ENCODE results near the gene ST6GAL1. TPM values are rescaled to one million over a fixed set of nuclear protein-coding genes. Genes with fewer than 3 reads are reported as not detected.
"Not testable (repeated sequence)": the region's sequence is repeated elsewhere in the genome, so short reads cannot be mapped to it uniquely, and the experiment has no call there.

Gene ST6GAL1
- total and polyA plus RNA-seq, 4 experiments from 2014 or later = 165 to 232 (median 197) TPM

DNA sequence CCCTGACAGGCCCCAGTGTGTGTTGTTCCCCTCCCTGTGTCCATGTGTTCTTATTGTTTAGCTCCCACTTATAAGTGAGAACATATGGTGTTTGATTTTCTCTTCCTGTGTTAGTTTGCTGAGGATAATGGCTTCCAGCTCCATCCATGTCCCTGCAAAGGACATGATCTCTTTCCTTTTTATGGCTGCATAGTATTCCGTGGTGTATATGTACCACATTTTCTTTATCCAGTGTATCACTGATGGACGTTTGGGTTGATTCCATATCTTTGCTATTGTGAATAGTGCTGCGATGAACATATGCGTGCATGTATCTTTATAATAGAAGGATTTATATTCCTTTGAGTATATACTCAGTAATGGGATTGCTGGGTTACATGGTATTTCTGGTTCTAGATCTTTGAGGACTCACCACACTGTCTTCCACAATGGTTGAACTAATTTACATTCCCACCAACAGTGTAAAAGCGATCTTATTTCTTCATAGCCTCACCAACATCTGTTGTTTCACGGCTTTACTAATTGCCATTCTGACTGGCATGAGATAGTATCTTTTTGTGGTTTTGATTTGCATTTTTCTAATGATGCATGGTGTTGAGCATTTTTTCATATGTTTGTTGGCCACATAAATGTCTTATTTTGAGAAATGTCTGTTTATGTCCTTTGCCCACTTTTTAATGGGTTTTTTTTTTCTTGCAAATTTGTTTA, 23.8 kb downstream of the ST6GAL1 start:
- POLR2A ChIA-PET (ENCODE audit: partially characterized antibody) = interaction anchor here (1.3 to 1.5 kb wide), 4 partner anchors 12 to 73 kb away, joined by 3 to 5 read pairs (median 3); no protein-coding TSS in a partner anchor
- CTCF ChIA-PET (ENCODE audit: partially characterized antibody) = interaction anchor here (1.1 kb wide), 1 partner anchor 105 kb away, joined by 6 read pairs; no protein-coding TSS in a partner anchor
- intact Hi-C loops (cut with micrococcal nuclease); H3K27ac ChIP-seq (ENCODE audit: low read depth, low read length); H3K27me3 Mint-ChIP-seq; H3K4me3 ChIP-seq (ENCODE audit: low read length in 2 of 2); H3K9me3 Mint-ChIP-seq; H3K27me3 ChIP-seq (ENCODE audit: insufficient read depth, low read length); H3K36me3 ChIP-seq (ENCODE audit: insufficient read depth, low read length); H3K9me3 ChIP-seq (ENCODE audit: control insufficient read depth in 1 of 2, low read length in 2 of 2): not testable (repeated sequence)
- Mint-ChIP-seq H3K36me3 (peaks cover 45 to 57% of the 10 kb centered on the region in 2 donors), H3K4me1 (peaks cover 60 to 85% (median 73%) of the 10 kb centered on the region in 4 donors), H3K27ac (peak overlapping the region; percentile 3 to 91 (median 69)), H3K4me3 (peak overlapping the region; percentile 8 to 67 (median 20))
- peaks cover 74% of the 10 kb centered on the region for H3K4me1 ChIP-seq (ENCODE audit: insufficient read depth, low read length)
- peak in 2 of 5 donors; percentile 23 to 25 for DNase-seq

DNA sequence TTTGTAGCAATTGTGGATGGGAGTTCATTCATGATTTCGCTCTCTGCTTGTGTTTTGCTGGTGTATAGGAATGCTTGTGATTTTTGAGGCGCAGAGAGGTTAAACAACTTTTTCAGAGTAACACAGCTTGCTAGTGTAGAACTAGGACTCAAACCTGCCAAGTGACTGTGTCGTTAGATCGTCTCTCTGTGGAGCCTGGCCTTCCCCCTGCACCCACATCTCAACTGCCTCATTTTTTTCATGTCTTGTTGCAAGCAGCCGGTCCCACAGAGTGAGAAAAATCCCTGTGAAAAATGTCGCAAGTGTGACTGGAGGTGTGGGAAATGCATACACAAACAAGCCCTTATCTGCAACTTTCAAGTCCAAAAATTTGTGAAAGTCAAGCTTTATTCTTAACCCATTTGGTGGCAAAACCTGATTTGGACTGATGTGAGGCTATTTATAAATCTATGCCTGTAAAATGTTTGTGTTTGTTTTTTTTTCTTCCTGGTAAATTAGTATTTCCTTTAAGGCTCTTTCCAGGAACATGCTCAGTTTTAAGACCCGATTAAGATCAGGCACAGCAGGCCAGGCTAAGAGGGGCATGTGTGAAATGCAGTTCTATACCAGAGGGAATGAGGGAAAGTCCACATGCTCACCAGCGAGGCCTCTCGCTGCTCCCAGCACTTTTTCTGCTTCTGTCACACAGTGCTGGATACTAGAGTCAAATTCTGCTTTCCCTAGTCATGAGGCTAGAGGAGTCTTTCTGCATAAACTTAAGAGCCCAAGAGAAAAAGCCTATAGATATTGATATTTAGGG, 25.8 kb downstream of the ST6GAL1 start:
- no peak overlapping the region for H3K4me3 ChIP-seq (ENCODE audit: low read length in 2 of 2)
- H3K27ac Mint-ChIP-seq = peak overlapping the region in 6 of 7 donors; percentile 9 to 79 (median 43)
- H3K4me1 ChIP-seq (ENCODE audit: insufficient read depth, low read length) = peaks cover 68% of the 10 kb centered on the region
- H3K9me3 ChIP-seq (ENCODE audit: control insufficient read depth in 1 of 2, low read length in 2 of 2) = no peaks in the 10 kb centered on the region
- no peak for DNase-seq
- peaks cover 0 to 7% (median 0%) of the 10 kb centered on the region in 8 donors for H3K9me3 Mint-ChIP-seq
- ChIA-PET CTCF (ENCODE audit: partially characterized antibody) (interaction anchor here (1.1 kb wide), 1 partner anchor 107 kb away, joined by 3 read pairs; no protein-coding TSS in a partner anchor), POLR2A (ENCODE audit: partially characterized antibody) (interaction anchor here (0.6 kb wide), 1 partner anchor 109 kb away, joined by 4 read pairs; no protein-coding TSS in a partner anchor)
- no peaks in the 10 kb centered on the region for H3K27me3 ChIP-seq (ENCODE audit: insufficient read depth, low read length)
- no peaks in the 10 kb centered on the region for H3K36me3 ChIP-seq (ENCODE audit: insufficient read depth, low read length)
- no peaks in the 10 kb centered on the region for H3K27me3 Mint-ChIP-seq
- intact Hi-C loops (cut with micrococcal nuclease) = no loop called here
- H3K27ac ChIP-seq (ENCODE audit: low read depth, low read length) = no peak overlapping the region
- H3K4me3 Mint-ChIP-seq = peak overlapping the region in 2 of 8 donors; percentile 43 to 52
- peaks cover 34 to 38% of the 10 kb centered on the region in 2 donors for H3K36me3 Mint-ChIP-seq
- H3K4me1 Mint-ChIP-seq = peaks cover 58 to 83% (median 72%) of the 10 kb centered on the region in 4 donors

DNA sequence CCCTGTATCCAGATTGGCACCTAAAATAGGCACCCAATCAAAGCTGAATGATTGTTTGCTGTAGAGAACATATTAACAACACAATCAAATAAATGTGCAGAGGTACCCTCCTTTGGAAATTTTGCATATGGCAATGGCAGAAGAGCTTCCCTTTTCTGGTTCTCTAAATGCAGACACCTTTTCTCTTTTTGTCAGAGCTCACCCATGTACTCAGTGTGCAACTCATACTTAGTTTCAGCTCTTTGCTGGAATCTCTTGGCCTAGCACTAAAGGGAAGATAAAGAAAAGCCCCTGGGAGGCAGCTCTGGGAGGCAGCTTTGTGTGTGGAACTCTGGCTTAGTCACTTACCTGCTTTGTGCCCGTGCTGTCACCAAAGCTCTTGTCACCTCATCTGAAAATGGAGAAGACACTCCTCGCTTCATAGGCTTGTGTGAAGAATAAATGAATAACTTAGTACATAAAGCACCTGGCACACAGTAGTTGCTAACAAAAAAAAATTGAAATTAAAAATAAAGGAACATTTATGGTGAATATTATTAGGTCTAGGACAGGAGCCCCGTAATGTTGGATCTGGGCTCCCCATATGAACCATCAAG, 28.8 kb downstream of the ST6GAL1 start:
- Mint-ChIP-seq H3K4me3 (peak overlapping the region in 2 of 8 donors; percentile 5 to 28), H3K27me3 (no peaks in the 10 kb centered on the region), H3K36me3 (peaks cover 24 to 27% of the 10 kb centered on the region in 2 donors), H3K4me1 (peaks cover 50 to 78% (median 64%) of the 10 kb centered on the region in 4 donors), H3K27ac (peak overlapping the region; percentile 8 to 84 (median 75)), H3K9me3 (no peaks in the 10 kb centered on the region)
- CTCF ChIA-PET (ENCODE audit: partially characterized antibody) = interaction anchor here (0.8 to 3.0 kb wide), 7 partner anchors 9 to 173 kb away, joined by 3 to 16 read pairs (median 4); no protein-coding TSS in a partner anchor
- H3K9me3 ChIP-seq (ENCODE audit: control insufficient read depth in 1 of 2, low read length in 2 of 2) = no peaks in the 10 kb centered on the region
- no peak overlapping the region for H3K27ac ChIP-seq (ENCODE audit: low read depth, low read length)
- intact Hi-C loops (cut with micrococcal nuclease) = no loop called here
- no peak overlapping the region for H3K4me3 ChIP-seq (ENCODE audit: low read length in 2 of 2)
- no peak for DNase-seq
- no peaks in the 10 kb centered on the region for H3K27me3 ChIP-seq (ENCODE audit: insufficient read depth, low read length)
- H3K4me1 ChIP-seq (ENCODE audit: insufficient read depth, low read length) = peaks cover 57% of the 10 kb centered on the region
- POLR2A ChIA-PET (ENCODE audit: partially characterized antibody) = interaction anchor here (1.0 to 2.6 kb wide), 6 partner anchors 11 to 181 kb away, joined by 3 to 13 read pairs (median 3); no protein-coding TSS in a partner anchor
- H3K36me3 ChIP-seq (ENCODE audit: insufficient read depth, low read length) = peaks cover 7% of the 10 kb centered on the region

DNA sequence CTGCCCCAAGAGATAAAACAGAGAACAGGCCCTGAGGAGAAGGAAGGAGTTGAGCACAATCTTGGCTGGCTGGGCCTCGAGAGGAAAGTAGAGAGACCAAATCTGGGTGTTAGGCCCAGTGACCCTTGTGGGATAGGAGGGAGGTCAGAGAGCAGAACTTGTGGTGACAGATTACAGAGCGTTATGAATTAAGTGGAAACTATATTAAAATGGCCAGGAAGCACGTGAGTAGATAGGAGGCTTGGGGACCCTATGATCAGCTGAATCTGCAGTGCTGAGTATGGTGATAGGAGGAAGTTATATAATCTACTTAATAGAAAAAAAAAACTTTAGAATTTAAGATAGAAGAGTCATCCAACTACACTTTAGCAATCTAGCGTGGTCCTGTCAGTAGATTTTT, 30.0 kb downstream of the ST6GAL1 start:
- ChIA-PET POLR2A (ENCODE audit: partially characterized antibody) (interaction anchor here (1.7 kb wide), 1 partner anchor 111 kb away, joined by 8 read pairs; no protein-coding TSS in a partner anchor), CTCF (ENCODE audit: partially characterized antibody) (interaction anchor here (0.7 to 1.1 kb wide), 3 partner anchors 19 to 344 kb away, joined by 3 read pairs; no protein-coding TSS in a partner anchor)
- Mint-ChIP-seq H3K36me3 (peaks cover 24 to 34% of the 10 kb centered on the region in 2 donors), H3K4me1 (peaks cover 41 to 76% (median 62%) of the 10 kb centered on the region in 4 donors), H3K27ac (peak overlapping the region; percentile 38 to 92 (median 76)), H3K27me3 (no peaks in the 10 kb centered on the region), H3K4me3 (peak overlapping the region in 2 of 8 donors; percentile 1 to 58), H3K9me3 (no peaks in the 10 kb centered on the region)
- H3K4me1 ChIP-seq (ENCODE audit: insufficient read depth, low read length) = peaks cover 59% of the 10 kb centered on the region
- H3K4me3 ChIP-seq (ENCODE audit: low read length in 2 of 2) = no peak overlapping the region
- peaks cover 16% of the 10 kb centered on the region for H3K36me3 ChIP-seq (ENCODE audit: insufficient read depth, low read length)
- no peaks in the 10 kb centered on the region for H3K9me3 ChIP-seq (ENCODE audit: control insufficient read depth in 1 of 2, low read length in 2 of 2)
- no peak for DNase-seq
- H3K27ac ChIP-seq (ENCODE audit: low read depth, low read length) = no peak overlapping the region
- intact Hi-C loops (cut with micrococcal nuclease) = no loop called here
- no peaks in the 10 kb centered on the region for H3K27me3 ChIP-seq (ENCODE audit: insufficient read depth, low read length)

DNA sequence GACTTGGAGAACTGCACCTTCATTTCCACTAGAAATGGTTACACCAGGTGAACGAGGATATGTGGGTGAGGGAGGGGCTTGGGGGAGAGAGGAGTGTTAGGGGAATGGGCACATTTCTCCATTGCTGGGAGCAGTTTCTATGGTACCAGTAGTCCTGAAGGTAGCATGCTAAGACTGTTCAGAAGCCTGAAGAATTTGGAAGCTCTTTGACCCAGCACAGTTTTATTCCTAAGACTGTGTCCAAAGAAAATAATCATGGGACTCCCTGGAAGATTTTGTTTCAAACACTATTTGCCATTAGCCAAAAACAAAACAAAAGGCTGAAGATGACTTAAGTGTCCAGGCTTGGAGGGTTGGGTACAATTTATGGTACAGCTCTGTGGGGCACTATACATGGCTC, 32.1 kb downstream of the ST6GAL1 start:
- H3K9me3 Mint-ChIP-seq = no peaks in the 10 kb centered on the region
- POLR2A ChIA-PET (ENCODE audit: partially characterized antibody) = interaction anchor here (0.9 kb wide), 1 partner anchor 97 kb away, joined by 3 read pairs; no protein-coding TSS in a partner anchor
- no peaks in the 10 kb centered on the region for H3K9me3 ChIP-seq (ENCODE audit: control insufficient read depth in 1 of 2, low read length in 2 of 2)
- H3K4me1 Mint-ChIP-seq = peaks cover 37 to 76% (median 57%) of the 10 kb centered on the region in 4 donors
- H3K27ac Mint-ChIP-seq = peak overlapping the region in 5 of 7 donors; percentile 7 to 91 (median 60)
- intact Hi-C loops (cut with micrococcal nuclease) = no loop called here
- no peaks in the 10 kb centered on the region for H3K27me3 Mint-ChIP-seq
- DNase-seq = no peak
- no peak overlapping the region for H3K4me3 Mint-ChIP-seq
- no peaks in the 10 kb centered on the region for H3K27me3 ChIP-seq (ENCODE audit: insufficient read depth, low read length)
- H3K4me3 ChIP-seq (ENCODE audit: low read length in 2 of 2) = no peak overlapping the region
- CTCF ChIA-PET (ENCODE audit: partially characterized antibody) = interaction anchor here (0.6 to 1.3 kb wide), 2 partner anchors 9 to 53 kb away, joined by 3 read pairs; no protein-coding TSS in a partner anchor
- H3K36me3 ChIP-seq (ENCODE audit: insufficient read depth, low read length) = peaks cover 32% of the 10 kb centered on the region
- peaks cover 24 to 52% of the 10 kb centered on the region in 2 donors for H3K36me3 Mint-ChIP-seq
- no peak overlapping the region for H3K27ac ChIP-seq (ENCODE audit: low read depth, low read length)
- peaks cover 47% of the 10 kb centered on the region for H3K4me1 ChIP-seq (ENCODE audit: insufficient read depth, low read length)

DNA sequence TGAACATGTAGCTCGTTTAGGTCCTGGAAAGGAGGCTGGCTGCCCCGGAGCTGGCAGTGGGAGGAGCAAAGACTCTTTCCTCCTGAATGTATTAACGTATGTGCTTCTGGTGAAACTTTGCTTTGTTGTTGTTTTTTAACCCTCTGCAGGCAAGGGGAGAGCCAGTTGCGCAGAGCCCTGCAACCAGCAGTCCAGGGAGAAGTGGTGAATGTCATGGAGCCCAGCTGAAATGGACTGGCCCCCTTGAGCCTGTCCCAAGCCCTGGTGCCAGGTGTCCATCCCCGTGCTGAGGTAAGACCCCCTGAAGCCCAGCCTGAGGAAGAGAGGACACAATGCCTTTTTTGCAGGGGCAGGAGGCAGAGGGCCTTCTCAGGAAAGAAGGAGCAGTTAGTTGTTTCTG, 33.3 kb downstream of the ST6GAL1 start:
- POLR2A ChIA-PET (ENCODE audit: partially characterized antibody) = no interaction called here
- peaks cover 43 to 85% (median 61%) of the 10 kb centered on the region in 4 donors for H3K4me1 Mint-ChIP-seq
- peak overlapping the region in 3 of 7 donors; percentile 17 to 45 (median 37) for H3K27ac Mint-ChIP-seq
- H3K9me3 Mint-ChIP-seq = no peaks in the 10 kb centered on the region
- CTCF ChIA-PET (ENCODE audit: partially characterized antibody) = interaction anchor here (0.9 kb wide), 1 partner anchor 32 kb away, joined by 5 read pairs; no protein-coding TSS in a partner anchor
- no peak for DNase-seq
- intact Hi-C loops (cut with micrococcal nuclease) = no loop called here
- H3K27me3 ChIP-seq (ENCODE audit: insufficient read depth, low read length) = no peaks in the 10 kb centered on the region
- H3K36me3 ChIP-seq (ENCODE audit: insufficient read depth, low read length) = peaks cover 37% of the 10 kb centered on the region
- H3K4me1 ChIP-seq (ENCODE audit: insufficient read depth, low read length) = peaks cover 47% of the 10 kb centered on the region
- H3K4me3 ChIP-seq (ENCODE audit: low read length in 2 of 2) = no peak overlapping the region
- no peaks in the 10 kb centered on the region for H3K9me3 ChIP-seq (ENCODE audit: control insufficient read depth in 1 of 2, low read length in 2 of 2)
- H3K4me3 Mint-ChIP-seq = no peak overlapping the region
- no peaks in the 10 kb centered on the region for H3K27me3 Mint-ChIP-seq
- peaks cover 33 to 64% of the 10 kb centered on the region in 2 donors for H3K36me3 Mint-ChIP-seq
- H3K27ac ChIP-seq (ENCODE audit: low read depth, low read length) = no peak overlapping the region

Measured in CD4-positive, alpha-beta memory T cell (primary cell).